IMR-90 (cell line): Measurements from ENCODE around the gene C19orf47. TPM values are rescaled to one million over a fixed set of nuclear protein-coding genes. Genes with fewer than 3 reads are reported as not detected.
A peak's percentile ranks its signal among the peaks of the same experiment; 100 is the strongest.

Experiments
- ATAC-seq: fragments of 200-7000 bp; cut with Tn5 transposase; 2 replicates; pipeline ENCODE4 v1.9.1; 2020; ENCODE audit warnings: low read depth, mild to moderate bottlenecking, moderate library complexity
- BruUV-seq: library from RNA; stranded (reverse); fragments of 400-500 nt; replicated peaks from 2 replicates; lab custom pipeline; 2021; lab: Mats Ljungman, UMichigan
- CTCF ChIA-PET: fragments of 300-600 bp; formaldehyde crosslinking; extraction: SDS; loops from one replicate; lab custom pipeline; 2021; ENCODE audit warnings: antibody characterized with exemption; lab: Yijun Ruan, JAX
- POLR2A ChIA-PET: fragments of 300-600 bp; sonication (Branson Sonifier 250); formaldehyde crosslinking; loops from one replicate; lab custom pipeline; 2022; ENCODE audit warnings: antibody characterized with exemption; ENCODE audit not compliant: unreplicated experiment; lab: Charles Lee
- DNase-seq: peaks from one replicate; pipeline ENCODE4 v3.0.0; 2013
- H2AFZ ChIP-seq: replicated peaks from 2 replicates; pipeline ENCODE3; 2013; ENCODE audit warnings: low read length, mild to moderate bottlenecking; ENCODE audit not compliant: poor library complexity
- H2AK5ac ChIP-seq: 2 replicates; pipeline ENCODE4 v1.6.1; 2013; ENCODE audit warnings: low read depth, low read length, inconsistent platforms
- H2AK9ac ChIP-seq: replicated peaks from 2 replicates; pipeline ENCODE3; 2013; ENCODE audit warnings: mild to moderate bottlenecking, low read depth, low read length, moderate library complexity; ENCODE audit not compliant: poor library complexity
- H2BK120ac ChIP-seq: 2 replicates; pipeline ENCODE4 v1.6.1; 2013; ENCODE audit warnings: low read depth, low read length, inconsistent platforms
- H2BK15ac ChIP-seq: 3 replicates; pipeline ENCODE4 v1.6.1; 2013; ENCODE audit warnings: low read depth, low read length, inconsistent platforms
- H2BK20ac ChIP-seq: 2 replicates; pipeline ENCODE4 v1.6.1; 2013; ENCODE audit warnings: low read depth, mild to moderate bottlenecking, inconsistent platforms, low read length, moderate library complexity
- H2BK5ac ChIP-seq: 2 replicates; pipeline ENCODE4 v1.6.1; 2013; ENCODE audit warnings: mild to moderate bottlenecking, low read depth, low read length, inconsistent platforms; ENCODE audit not compliant: poor library complexity, severe bottlenecking
- H3K14ac ChIP-seq: replicated peaks from 2 replicates; pipeline ENCODE4 v1.6.1; 2013; ENCODE audit warnings: low read depth, low read length, inconsistent platforms
- H3K18ac ChIP-seq: 2 replicates; pipeline ENCODE4 v1.6.1; 2013; ENCODE audit warnings: low read depth, low read length, control low read depth
- H3K23ac ChIP-seq: 2 replicates; pipeline ENCODE4 v1.6.1; 2013; ENCODE audit warnings: low read depth, low read length, inconsistent platforms
- H3K27ac ChIP-seq: 2 replicates; pipeline ENCODE4 v1.5.1; 2013; ENCODE audit warnings: mild to moderate bottlenecking, control low read depth, low read length; ENCODE audit not compliant: insufficient read depth
- H3K27me3 ChIP-seq: 2 replicates; pipeline ENCODE4 v1.6.1; 2013; ENCODE audit warnings: low read length; ENCODE audit not compliant: control insufficient read depth, insufficient read depth
- H3K36me3 ChIP-seq: 2 replicates; pipeline ENCODE4 v1.6.1; 2013; ENCODE audit warnings: low read length, mixed read lengths; ENCODE audit not compliant: control insufficient read depth, insufficient read depth
- H3K4ac ChIP-seq: 2 replicates; pipeline ENCODE4 v1.6.1; 2013; ENCODE audit warnings: low read depth, low read length, inconsistent platforms
- H3K4me1 ChIP-seq: 2 replicates; pipeline ENCODE4 v1.6.1; 2013; ENCODE audit warnings: low read length, mixed read lengths; ENCODE audit not compliant: control insufficient read depth, insufficient read depth
- H3K4me2 ChIP-seq: 2 replicates; pipeline ENCODE4 v1.6.1; 2013; ENCODE audit warnings: low read depth, mild to moderate bottlenecking, control low read depth, low read length, moderate library complexity
- H3K4me3 ChIP-seq: 2 replicates; pipeline ENCODE4 v1.5.1; 2013; ENCODE audit warnings: low read depth, mild to moderate bottlenecking, control low read depth, low read length, moderate library complexity; ENCODE audit not compliant: insufficient read depth
- H3K56ac ChIP-seq: 2 replicates; pipeline ENCODE4 v1.6.1; 2013; ENCODE audit warnings: low read length, inconsistent platforms; ENCODE audit not compliant: insufficient read depth; ENCODE audit errors: extremely low read depth
- H3K79me1 ChIP-seq, 2 experiments: 2 replicates each; pipeline ENCODE4 v1.6.1; 2013; ENCODE audit warnings: low read length in 2 of 2, inconsistent platforms in 1 of 2, low read depth in 1 of 2
- H3K9ac ChIP-seq: 2 replicates; pipeline ENCODE4 v1.6.1; 2013; ENCODE audit warnings: low read depth, low read length, control low read depth
- H3K9me1 ChIP-seq: 2 replicates; pipeline ENCODE4 v1.6.1; 2013; ENCODE audit warnings: low read length, inconsistent platforms; ENCODE audit not compliant: insufficient read depth
- H3K9me3 ChIP-seq: 2 replicates; pipeline ENCODE4 v1.6.1; 2013; ENCODE audit warnings: low read length; ENCODE audit not compliant: control insufficient read depth, insufficient read depth
- H4K20me1 ChIP-seq: 2 replicates; pipeline ENCODE4 v1.6.1; 2013; ENCODE audit warnings: low read length, inconsistent platforms; ENCODE audit not compliant: insufficient read depth
- H4K5ac ChIP-seq: 2 replicates; pipeline ENCODE4 v1.6.1; 2013; ENCODE audit warnings: mild to moderate bottlenecking, low read depth, low read length, control low read depth
- H4K8ac ChIP-seq, 2 experiments: 2 replicates each; pipeline ENCODE4 v1.6.1; 2013; ENCODE audit warnings: low read depth in 2 of 2, low read length in 2 of 2, control low read depth in 1 of 2, inconsistent platforms in 1 of 2
- H4K91ac ChIP-seq: 2 replicates; pipeline ENCODE4 v1.6.1; 2013; ENCODE audit warnings: low read depth, low read length, inconsistent platforms; ENCODE audit not compliant: insufficient read depth
- NFE2L2 ChIP-seq: fragments of 150-350 bp; IDR thresholded peaks from 2 replicates; pipeline ENCODE4 v1.6.1; 2016; ENCODE audit warnings: low read depth, mild to moderate bottlenecking, low read length
- WGBS, 2 experiments: methylation state at CpG; one replicate each; pipeline versions ENCODE4 v1.1.5 to v1.1.7; 2013; ENCODE audit warnings: missing lambda C conversion rate in 2 of 2; ENCODE audit not compliant: insufficient read length in 1 of 2; ENCODE audit errors: extremely low coverage in 2 of 2; 5-methylcytosine and 5-hydroxymethylcytosine counted together
- dilution Hi-C: fragments of 300-500 bp; cut with HindIII; formaldehyde crosslinking; loops from one replicate; pipeline ENCODE4 v1.14.3; 2018; ENCODE audit warnings: low sequenced_read_pairs; ENCODE audit not compliant: unreplicated experiment
- in situ Hi-C: fragments of 300-500 bp; cut with MboI; formaldehyde crosslinking; loops from 3 replicates; pipeline ENCODE4 v1.14.3; 2019; ENCODE audit warnings: low sequenced_read_pairs, inconsistent platforms, mixed read lengths
- intact Hi-C: fragments of 100-400 bp; cut with micrococcal nuclease; formaldehyde crosslinking; loops from 2 replicates; pipeline ENCODE4 v1.10.0; 2022
- polyA plus RNA-seq, 3 experiments: library from polyadenylated mRNA; depleted of rRNA; stranded (reverse); fragments of >200 nt; gene quantifications; 2 replicates each; pipeline ENCODE4 v1.2.3, GENCODE V29; 2012; ENCODE audit warnings: low replicate concordance in 1 of 3
- total RNA-seq: library from RNA; depleted of rRNA; stranded (reverse); fragments of >200 nt; gene quantifications from 2 replicates; pipeline ENCODE4 v1.2.3, GENCODE V29; 2012
- TF ChIP-seq, protein P1 (sequence below): conservative IDR thresholded peaks from 2 replicates; pipeline ENCODE4 v1.5.1; 2012; ENCODE audit warnings: mild to moderate bottlenecking, low read depth, low read length, improper control_type of control experiment

C19orf47 gene
- total and polyA plus RNA-seq, 2 of the 4 experiments (the other 2 are of a cell fraction): 3.6 to 16.3 TPM

DNA sequence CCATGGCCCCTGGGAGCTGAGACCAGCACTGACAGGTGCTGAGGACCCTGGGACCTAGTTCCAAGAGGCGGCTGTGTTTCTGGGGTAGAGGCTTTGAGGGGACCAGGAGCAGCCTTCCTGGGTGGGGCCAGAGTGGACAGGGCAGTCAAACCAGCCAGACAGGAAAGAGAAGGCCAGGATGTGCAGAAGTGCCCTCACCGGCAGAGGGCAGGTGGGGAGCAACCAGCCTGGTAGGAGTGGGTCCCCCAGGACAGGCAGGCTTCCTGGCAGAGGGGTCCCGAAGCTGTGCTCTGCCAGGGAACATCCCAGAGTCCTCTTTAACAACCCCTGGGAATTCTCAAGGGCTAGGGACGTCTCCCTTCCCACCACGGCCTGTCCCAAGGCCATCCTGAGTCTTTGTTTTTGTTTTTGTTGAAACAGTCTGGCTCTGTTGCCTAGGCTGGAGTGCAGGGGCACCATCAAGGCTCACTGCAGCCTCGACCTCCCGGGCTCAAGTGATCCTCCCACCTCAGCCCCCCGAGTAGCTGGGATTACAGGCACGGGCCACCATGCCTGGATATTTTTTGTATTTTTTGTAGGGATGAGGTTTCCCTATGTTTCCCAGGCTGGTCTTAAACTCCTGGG is 44.8 kb upstream of the C19orf47 start:
- Histone ChIP-seq H4K91ac (no peak overlapping the region), H3K4me1 (no peaks in the 10 kb centered on the region), H2AFZ (peak overlapping the region; percentile 43), H4K5ac (no peak overlapping the region), H2AK9ac (peak overlapping the region; percentile 65), H3K27me3 (no peaks in the 10 kb centered on the region), H2BK5ac (no peak overlapping the region), H3K4ac (no peak overlapping the region), H3K56ac (no peak overlapping the region), H3K14ac (no peak overlapping the region), H3K23ac (no peak overlapping the region), H3K9ac (no peak overlapping the region), H3K18ac (no peak overlapping the region), H3K36me3 (no peaks in the 10 kb centered on the region), H3K27ac (no peak overlapping the region), H2AK5ac (0 out of 2 replicates have a peak overlapping the region, but pooled peaks have one; percentile 16), H3K4me2 (no peak overlapping the region), H2BK20ac (no peak overlapping the region), H4K20me1 (no peaks in the 10 kb centered on the region), H3K4me3 (no peak overlapping the region), H4K8ac (no peak overlapping the region), H3K9me3 (no peaks in the 10 kb centered on the region), H2BK120ac (no peak overlapping the region), H3K9me1 (no peaks in the 10 kb centered on the region), H3K79me1 (no peaks in the 10 kb centered on the region), H2BK15ac (no peak overlapping the region)
- DNase-seq (no peak), ATAC-seq (peak; percentile 48; the same call in 1 of the 2 replicates)
- no TSS peak for BruUV-seq
- POLR2A ChIA-PET: no interaction called here
- WGBS, 2 experiments: no CpG with 5 or more reads among the region's 9 CpGs
- TF ChIP-seq NFE2L2: no peak
- TF ChIP-seq, protein P1, sequence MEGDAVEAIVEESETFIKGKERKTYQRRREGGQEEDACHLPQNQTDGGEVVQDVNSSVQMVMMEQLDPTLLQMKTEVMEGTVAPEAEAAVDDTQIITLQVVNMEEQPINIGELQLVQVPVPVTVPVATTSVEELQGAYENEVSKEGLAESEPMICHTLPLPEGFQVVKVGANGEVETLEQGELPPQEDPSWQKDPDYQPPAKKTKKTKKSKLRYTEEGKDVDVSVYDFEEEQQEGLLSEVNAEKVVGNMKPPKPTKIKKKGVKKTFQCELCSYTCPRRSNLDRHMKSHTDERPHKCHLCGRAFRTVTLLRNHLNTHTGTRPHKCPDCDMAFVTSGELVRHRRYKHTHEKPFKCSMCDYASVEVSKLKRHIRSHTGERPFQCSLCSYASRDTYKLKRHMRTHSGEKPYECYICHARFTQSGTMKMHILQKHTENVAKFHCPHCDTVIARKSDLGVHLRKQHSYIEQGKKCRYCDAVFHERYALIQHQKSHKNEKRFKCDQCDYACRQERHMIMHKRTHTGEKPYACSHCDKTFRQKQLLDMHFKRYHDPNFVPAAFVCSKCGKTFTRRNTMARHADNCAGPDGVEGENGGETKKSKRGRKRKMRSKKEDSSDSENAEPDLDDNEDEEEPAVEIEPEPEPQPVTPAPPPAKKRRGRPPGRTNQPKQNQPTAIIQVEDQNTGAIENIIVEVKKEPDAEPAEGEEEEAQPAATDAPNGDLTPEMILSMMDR: peak; percentile 18; the same call in 1 of the 2 replicates
- dilution Hi-C loops (no loop called here), intact Hi-C loops (no loop called here), in situ Hi-C loops (no loop called here)
- CTCF ChIA-PET: interaction anchor here (0.6 kb wide), 1 partner anchor 88 kb away, joined by 3 read pairs; no protein-coding TSS in a partner anchor
